Stimulated activated CD8-positive, alpha-beta memory T cell treated with anti-CD3 and anti-CD28 coated beads, Interleukin-15, amount 100 ng/mL, for 1 hour (primary cell): ENCODE results near the gene TRIM27.
"Not testable (repeated sequence)": the region's sequence is repeated elsewhere in the genome, so short reads cannot be mapped to it uniquely, and the experiment has no call there.

Experiments used
- DNase-seq: peaks from one replicate; pipeline ENCODE4 v3.0.0-alpha.2; 2020; ENCODE audit warnings: low read depth

TRIM27 gene

GRCh38 chr6:28896505-28897368 lies 27.0 kb downstream of the TRIM27 start:
- DNase-seq: peak; percentile 16

GRCh38 chr6:28895131-28895812 lies 28.5 kb downstream of the TRIM27 start:
- peak; percentile 88 for DNase-seq

GRCh38 chr6:28893172-28893799 lies 30.5 kb downstream of the TRIM27 start:
- DNase-seq: no peak

- no peak for DNase-seq
Observed at GRCh38 chr6:28892525-28892924, 31.3 kb downstream of the TRIM27 start.

- DNase-seq: no peak
Observed at GRCh38 chr6:28887796-28888496, 35.8 kb downstream of the TRIM27 start.

- DNase-seq: no peak
Observed at GRCh38 chr6:28886079-28886439, 37.7 kb downstream of the TRIM27 start.

GRCh38 chr6:28884423-28885131 lies 39.2 kb downstream of the TRIM27 start:
- DNase-seq: peak; percentile 32

- peak; percentile 29 for DNase-seq
Observed at GRCh38 chr6:28880894-28881780, 42.6 kb downstream of the TRIM27 start.

- no peak for DNase-seq
Observed at GRCh38 chr6:28880519-28880893, 43.3 kb downstream of the TRIM27 start.

- DNase-seq: no peak
Observed at GRCh38 chr6:28876710-28877109, 47.1 kb downstream of the TRIM27 start.

GRCh38 chr6:28875191-28875747 lies 48.5 kb downstream of the TRIM27 start:
- DNase-seq: no peak

- not testable (repeated sequence) for DNase-seq
Observed at GRCh38 chr6:28872157-28872817, 51.5 kb downstream of the TRIM27 start.

- DNase-seq: no peak
Observed at GRCh38 chr6:28871335-28872156, 52.2 kb downstream of the TRIM27 start.

GRCh38 chr6:28868873-28869272 lies 54.9 kb downstream of the TRIM27 start:
- no peak for DNase-seq

- no peak for DNase-seq
Observed at GRCh38 chr6:28867086-28867409, 56.7 kb downstream of the TRIM27 start.

GRCh38 chr6:28866205-28867085 lies 57.3 kb downstream of the TRIM27 start:
- peak; percentile 43 for DNase-seq

- no peak for DNase-seq
Observed at GRCh38 chr6:28865401-28866204, 58.2 kb downstream of the TRIM27 start.
